Stimulated activated effector memory CD8-positive, alpha-beta T cell treated with anti-CD3 and anti-CD28 coated beads, Interleukin-12 subunit alpha, Interleukin-12 subunit beta, amount 100 ng/mL, for 72 hours (primary cell): ENCODE data around the gene ANKRD34B.
A peak's percentile ranks its signal among the peaks of the same experiment; 100 is the strongest.
"Not testable (repeated sequence)": the region's sequence is repeated elsewhere in the genome, so short reads cannot be mapped to it uniquely, and the experiment has no call there.

Source experiments
- ATAC-seq: fragments of 150-1000 bp; cut with Tn5 transposase; 2 replicates; pipeline ENCODE4 v1.10.0; 2021
- DNase-seq, 2 donors: peaks; one replicate each; pipeline ENCODE4 v3.0.0; 2021 to 2022; ENCODE audit warnings: low spot score in 2 of 2
- H3K27ac Mint-ChIP-seq: one replicate; pipeline ENCODE4 v1.8.0; 2022; ENCODE audit warnings: mild to moderate bottlenecking, mixed read lengths
- H3K36me3 Mint-ChIP-seq: one replicate; pipeline ENCODE4 v1.8.0; 2022; ENCODE audit warnings: mild to moderate bottlenecking, mixed read lengths
- H3K4me1 Mint-ChIP-seq: one replicate; pipeline ENCODE4 v1.8.0; 2022; ENCODE audit warnings: mixed read lengths
- H3K4me3 Mint-ChIP-seq: one replicate; pipeline ENCODE4 v1.8.0; 2022; ENCODE audit warnings: mild to moderate bottlenecking, mixed read lengths
- H3K9me3 Mint-ChIP-seq: one replicate; pipeline ENCODE4 v1.8.0; 2022; ENCODE audit warnings: mixed read lengths

The ANKRD34B gene

DNA sequence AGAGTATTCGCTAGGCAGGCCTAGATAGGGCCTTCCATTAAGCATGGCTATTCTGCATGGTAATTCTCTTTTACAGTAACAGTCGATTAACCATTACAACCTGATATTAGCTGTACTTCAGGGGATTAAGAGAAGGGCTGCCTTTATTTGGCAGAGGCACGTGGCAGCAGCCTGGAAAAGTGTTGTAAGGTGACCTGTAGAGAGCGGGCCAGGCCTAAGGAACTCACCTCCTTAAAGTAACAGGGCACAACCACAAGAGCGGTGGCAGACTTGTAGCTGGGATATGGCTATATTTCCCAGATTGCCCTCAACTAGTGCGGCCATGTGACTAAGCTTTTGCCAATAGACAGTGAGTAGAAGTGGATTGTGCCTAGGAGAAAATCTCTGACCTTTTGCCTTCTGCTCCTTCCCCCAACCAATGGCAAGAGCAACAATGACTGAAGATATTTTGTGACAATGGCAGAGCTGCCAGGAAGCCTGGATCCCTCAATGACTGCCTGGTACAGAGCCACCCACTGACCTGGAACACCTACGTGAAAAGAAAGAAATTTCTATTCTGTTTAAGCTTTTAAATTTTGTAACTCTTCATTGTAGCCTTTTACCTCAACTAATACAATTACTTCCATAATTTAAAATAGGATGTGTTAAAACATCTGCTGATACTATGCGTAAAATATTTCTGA lies 18.9 kb upstream of the ANKRD34B start:
- Mint-ChIP-seq H3K27ac (no peak overlapping the region), H3K4me3 (no peak overlapping the region), H3K4me1 (no peaks in the 10 kb centered on the region), H3K36me3 (no peaks in the 10 kb centered on the region), H3K9me3 (no peaks in the 10 kb centered on the region)
- DNase-seq, result no peak
- ATAC-seq, result no peak

GRCh38 chr5:80584770-80585169 lies 14.7 kb upstream of the ANKRD34B start:
- DNase-seq (no peak), ATAC-seq (no peak)
- Mint-ChIP-seq H3K36me3 (no peaks in the 10 kb centered on the region), H3K9me3 (no peaks in the 10 kb centered on the region), H3K27ac (no peak overlapping the region), H3K4me3 (no peak overlapping the region), H3K4me1 (no peaks in the 10 kb centered on the region)

DNA sequence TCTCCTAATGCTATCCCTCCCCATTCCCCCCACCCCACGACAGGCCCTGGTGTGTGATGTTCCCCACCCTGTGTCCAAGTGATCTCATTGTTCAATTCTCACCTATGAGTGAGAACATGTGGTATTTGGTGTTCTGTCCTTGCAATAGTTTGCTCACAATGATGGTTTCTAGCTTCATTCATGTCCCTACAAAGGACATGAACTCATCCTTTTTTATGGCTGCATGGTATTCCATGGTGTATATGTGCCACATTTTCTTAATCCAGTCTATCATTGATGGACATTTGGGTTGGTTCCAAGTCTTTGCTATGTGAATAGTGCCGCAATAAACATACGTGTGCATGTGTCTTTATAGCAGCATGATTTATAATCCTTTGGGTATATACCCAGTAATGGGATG lies 10.2 kb upstream of the ANKRD34B start:
- not testable (repeated sequence) for H3K4me1 Mint-ChIP-seq, DNase-seq, H3K36me3 Mint-ChIP-seq, ATAC-seq, H3K9me3 Mint-ChIP-seq, H3K27ac Mint-ChIP-seq, H3K4me3 Mint-ChIP-seq

DNA sequence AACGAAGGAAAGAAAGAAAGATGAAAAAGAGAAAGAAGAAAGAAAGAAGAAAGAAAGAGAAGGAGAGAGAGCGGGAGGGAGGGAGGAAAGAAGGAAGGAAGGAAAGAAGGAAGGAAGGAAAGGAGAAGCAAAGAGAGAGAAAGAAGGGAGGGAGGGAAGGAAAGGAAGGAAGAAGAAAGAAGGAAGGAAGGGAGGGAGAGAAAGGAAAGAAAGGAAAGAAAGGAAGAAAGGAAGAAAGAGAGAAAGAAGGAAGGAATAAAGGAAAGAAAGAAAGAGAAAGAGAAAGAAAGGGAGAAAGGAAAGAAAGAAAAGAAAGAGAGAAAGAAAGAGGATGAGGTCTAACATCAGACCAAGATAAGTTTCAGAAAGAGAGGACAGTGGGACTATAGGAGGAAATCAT lies 9.0 kb upstream of the ANKRD34B start:
- no peak for DNase-seq
- H3K4me3 Mint-ChIP-seq, result no peak overlapping the region

GRCh38 chr5:80577707-80578106 lies 7.6 kb upstream of the ANKRD34B start:
- Mint-ChIP-seq H3K4me1 (no peaks in the 10 kb centered on the region), H3K9me3 (no peaks in the 10 kb centered on the region), H3K27ac (no peak overlapping the region), H3K4me3 (no peak overlapping the region), H3K36me3 (no peaks in the 10 kb centered on the region)
- ATAC-seq (no peak), DNase-seq (peak in 1 of 2 donors; percentile 38)

More for the DNA sequence above, 9.0 kb upstream of the ANKRD34B start:
- no peaks in the 10 kb centered on the region for H3K36me3 Mint-ChIP-seq
- ATAC-seq, result no peak
- H3K27ac Mint-ChIP-seq, result no peak overlapping the region
- H3K4me1 Mint-ChIP-seq, result no peaks in the 10 kb centered on the region
- H3K9me3 Mint-ChIP-seq, result no peaks in the 10 kb centered on the region

- H3K27ac Mint-ChIP-seq, result no peak overlapping the region
- H3K4me1 Mint-ChIP-seq, result no peaks in the 10 kb centered on the region
- no peaks in the 10 kb centered on the region for H3K9me3 Mint-ChIP-seq
- DNase-seq, result no peak
- peak; percentile 56 for ATAC-seq
- no peaks in the 10 kb centered on the region for H3K36me3 Mint-ChIP-seq
- H3K4me3 Mint-ChIP-seq, result no peak overlapping the region
Observed at GRCh38 chr5:80576383-80576782, 6.3 kb upstream of the ANKRD34B start.

DNA sequence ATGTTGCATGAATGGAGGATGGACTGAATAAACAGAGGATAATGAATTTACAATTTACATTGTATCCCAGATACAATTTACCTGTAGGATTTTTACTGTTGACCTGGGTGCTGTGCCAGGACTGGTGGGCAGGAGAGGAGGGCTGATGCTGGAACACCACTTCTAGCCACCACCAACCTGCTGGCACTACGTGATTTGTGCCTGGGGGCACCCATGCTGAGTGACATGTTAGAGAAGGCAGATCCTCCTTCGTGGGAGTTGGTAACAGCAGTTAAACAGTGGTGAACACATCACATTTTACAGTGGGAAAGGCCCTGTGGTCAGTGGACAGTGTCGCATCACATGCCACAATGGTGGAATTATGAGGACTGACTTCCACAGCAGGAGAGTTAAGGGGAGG lies 3.0 kb upstream of the ANKRD34B start:
- H3K9me3 Mint-ChIP-seq, result no peaks in the 10 kb centered on the region
- no peak overlapping the region for H3K27ac Mint-ChIP-seq
- ATAC-seq (no peak), DNase-seq (no peak)
- no peak overlapping the region for H3K4me3 Mint-ChIP-seq
- peaks cover 6% of the 10 kb centered on the region for H3K36me3 Mint-ChIP-seq
- H3K4me1 Mint-ChIP-seq, result peaks cover 6% of the 10 kb centered on the region

DNA sequence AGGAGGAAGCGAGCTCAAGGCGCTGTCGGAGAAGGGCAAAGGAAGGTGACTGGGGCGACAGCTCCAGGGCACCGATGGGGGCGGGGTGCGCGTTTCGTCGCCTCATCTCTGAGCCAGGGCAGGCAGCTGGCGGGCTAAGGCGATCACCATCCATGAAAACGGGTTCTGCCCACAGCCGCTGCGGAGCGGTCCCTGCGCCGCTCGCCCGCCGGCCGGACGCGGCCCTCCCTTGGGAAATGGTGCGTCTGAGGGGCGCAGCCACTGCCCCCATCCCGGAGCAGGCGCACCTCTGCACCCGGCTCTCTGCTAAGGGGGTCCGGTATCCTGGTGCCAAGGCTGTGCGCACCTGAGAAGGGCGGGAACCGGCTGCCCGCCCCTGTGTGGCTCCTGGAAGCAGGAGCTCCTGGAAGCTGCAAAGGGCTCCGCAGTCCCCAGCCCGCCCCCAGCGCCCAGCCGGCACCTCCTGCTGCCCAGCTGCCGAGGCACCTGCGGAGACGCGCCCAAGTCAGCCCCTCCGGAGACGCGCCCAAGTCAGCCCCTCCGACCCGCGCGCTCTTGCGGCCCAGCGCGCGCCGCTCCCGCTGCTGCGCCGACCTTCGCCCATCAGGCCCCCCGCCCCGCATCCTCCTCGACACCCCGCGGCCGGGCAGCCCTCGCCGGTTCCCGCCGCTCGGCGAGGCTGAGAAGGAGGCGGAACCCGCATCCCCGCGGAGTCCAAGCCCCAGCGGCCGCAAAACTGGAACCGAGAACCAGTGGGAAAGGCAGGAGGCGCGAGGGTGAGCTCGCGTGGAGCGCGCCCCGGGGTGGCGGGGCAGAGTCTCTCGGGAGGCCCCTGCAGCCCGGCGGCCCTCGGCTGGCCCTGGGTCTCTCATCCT lies 757 bp downstream of the ANKRD34B start:
- Mint-ChIP-seq H3K36me3 (peaks cover 6% of the 10 kb centered on the region), H3K4me1 (peaks cover 6% of the 10 kb centered on the region), H3K27ac (no peak overlapping the region), H3K4me3 (peak overlapping the region; percentile 51), H3K9me3 (no peaks in the 10 kb centered on the region)
- peak in 1 of 2 donors; percentile 51 for DNase-seq
- no peak for ATAC-seq

DNA sequence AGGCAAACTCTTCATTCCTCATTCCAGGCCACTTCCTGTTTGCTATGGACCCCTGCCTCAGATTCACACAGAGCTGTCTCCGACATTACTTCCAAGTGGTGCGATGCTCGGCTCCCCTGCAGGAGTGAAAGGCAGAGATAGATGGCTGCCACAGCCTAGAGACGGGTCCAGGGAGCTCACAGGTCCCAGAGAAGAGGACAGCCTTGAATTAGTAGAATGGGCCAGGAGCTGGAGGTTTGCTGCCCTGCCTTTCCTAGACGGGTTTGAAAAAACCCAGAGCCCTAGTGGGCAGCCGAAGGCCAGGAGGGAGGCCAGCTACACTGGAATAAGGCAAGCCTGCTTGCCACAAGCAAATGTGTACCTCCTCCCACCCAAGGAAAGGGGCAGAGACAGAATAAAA lies 1.8 kb downstream of the ANKRD34B start:
- Mint-ChIP-seq H3K27ac (no peak overlapping the region), H3K4me1 (peaks cover 6% of the 10 kb centered on the region), H3K36me3 (peaks cover 6% of the 10 kb centered on the region), H3K4me3 (no peak overlapping the region), H3K9me3 (no peaks in the 10 kb centered on the region)
- ATAC-seq (no peak), DNase-seq (no peak)

DNA sequence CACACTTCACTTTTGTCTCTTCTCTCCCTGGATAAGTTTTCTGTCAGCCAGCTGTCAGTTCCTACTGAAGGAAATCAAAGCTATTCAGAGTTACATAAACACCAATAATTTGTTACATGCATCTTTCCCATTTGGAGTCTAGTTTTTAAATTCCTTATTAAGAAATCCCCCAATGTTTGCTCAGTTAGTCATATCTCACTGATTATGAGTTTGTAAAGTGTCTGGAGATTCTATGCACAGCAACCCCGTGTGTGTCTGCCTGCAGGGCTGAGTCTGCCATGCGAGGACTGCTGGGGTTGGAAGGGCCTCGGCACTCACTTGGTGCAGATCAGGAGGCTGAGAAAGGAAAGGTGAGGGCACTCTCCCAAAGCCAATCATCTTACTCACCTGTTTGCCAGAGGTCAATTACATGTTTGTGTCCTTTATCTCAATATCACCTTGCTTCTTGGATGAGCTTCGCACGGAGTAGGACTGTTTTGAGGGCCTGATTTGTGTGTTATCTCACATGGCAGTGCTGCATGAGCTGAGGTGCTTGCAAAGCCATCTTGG lies 3.3 kb downstream of the ANKRD34B start:
- no peak overlapping the region for H3K4me3 Mint-ChIP-seq
- ATAC-seq, result no peak

GRCh38 chr5:80565330-80565729 lies 4.8 kb downstream of the ANKRD34B start:
- Mint-ChIP-seq H3K27ac (no peak overlapping the region), H3K9me3 (no peaks in the 10 kb centered on the region), H3K36me3 (peaks cover 2% of the 10 kb centered on the region), H3K4me3 (no peak overlapping the region), H3K4me1 (peaks cover under 1% of the 10 kb centered on the region)
- no peak for ATAC-seq
- no peak for DNase-seq

More for the DNA sequence above, 3.3 kb downstream of the ANKRD34B start:
- Mint-ChIP-seq H3K4me1 (peaks cover 6% of the 10 kb centered on the region), H3K36me3 (peaks cover 6% of the 10 kb centered on the region), H3K9me3 (no peaks in the 10 kb centered on the region), H3K27ac (no peak overlapping the region)
- no peak for DNase-seq

DNA sequence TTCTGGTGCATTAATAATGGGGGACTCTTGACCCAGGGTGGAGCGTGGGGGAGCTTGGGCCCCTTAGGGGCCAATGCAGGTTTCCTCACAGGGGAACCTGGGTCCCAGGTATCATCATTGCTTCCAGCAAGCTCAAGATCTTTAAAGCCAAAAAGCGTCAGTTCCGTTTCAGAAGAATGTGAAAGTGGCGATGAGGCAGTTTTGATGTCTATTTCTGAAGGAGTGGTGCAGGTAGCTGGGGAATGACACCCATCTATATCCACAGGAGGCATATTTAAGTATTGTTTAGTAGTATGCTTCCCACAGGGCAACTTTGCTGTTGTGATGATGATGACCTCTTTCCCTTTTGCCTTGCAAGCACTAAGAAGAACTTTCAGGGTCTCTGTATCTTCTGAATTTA lies 10.8 kb downstream of the ANKRD34B start:
- DNase-seq (no peak), ATAC-seq (no peak)
- no peak overlapping the region for H3K27ac Mint-ChIP-seq
- H3K36me3 Mint-ChIP-seq, result no peaks in the 10 kb centered on the region
- H3K9me3 Mint-ChIP-seq, result no peaks in the 10 kb centered on the region
- H3K4me1 Mint-ChIP-seq, result no peaks in the 10 kb centered on the region
- no peak overlapping the region for H3K4me3 Mint-ChIP-seq

- ATAC-seq, result no peak
- H3K4me3 Mint-ChIP-seq, result no peak overlapping the region
- no peak for DNase-seq
- no peaks in the 10 kb centered on the region for H3K9me3 Mint-ChIP-seq
- H3K36me3 Mint-ChIP-seq, result no peaks in the 10 kb centered on the region
- no peak overlapping the region for H3K27ac Mint-ChIP-seq
- no peaks in the 10 kb centered on the region for H3K4me1 Mint-ChIP-seq
Observed at GRCh38 chr5:80555099-80555498, 15.0 kb downstream of the ANKRD34B start.

- no peaks in the 10 kb centered on the region for H3K9me3 Mint-ChIP-seq
- no peak overlapping the region for H3K27ac Mint-ChIP-seq
- no peaks in the 10 kb centered on the region for H3K36me3 Mint-ChIP-seq
- H3K4me3 Mint-ChIP-seq, result no peak overlapping the region
- DNase-seq, result no peak
- no peaks in the 10 kb centered on the region for H3K4me1 Mint-ChIP-seq
- no peak for ATAC-seq
Observed at GRCh38 chr5:80554646-80555045, 15.4 kb downstream of the ANKRD34B start.

GRCh38 chr5:80541392-80541791 lies 28.7 kb downstream of the ANKRD34B start:
- H3K36me3 Mint-ChIP-seq, result no peaks in the 10 kb centered on the region
- ATAC-seq (no peak), DNase-seq (no peak)
- H3K4me1 Mint-ChIP-seq, result no peaks in the 10 kb centered on the region
- H3K27ac Mint-ChIP-seq, result no peak overlapping the region
- H3K4me3 Mint-ChIP-seq, result no peak overlapping the region
- peaks cover 6% of the 10 kb centered on the region for H3K9me3 Mint-ChIP-seq

- DNase-seq, result no peak
- no peak for ATAC-seq
- H3K4me1 Mint-ChIP-seq, result no peaks in the 10 kb centered on the region
- H3K36me3 Mint-ChIP-seq, result no peaks in the 10 kb centered on the region
- H3K4me3 Mint-ChIP-seq, result no peak overlapping the region
- peaks cover 6% of the 10 kb centered on the region for H3K9me3 Mint-ChIP-seq
- no peak overlapping the region for H3K27ac Mint-ChIP-seq
Observed at GRCh38 chr5:80540691-80541090, 29.4 kb downstream of the ANKRD34B start.
